IMR-90 (cell line): ENCODE results near the gene EPSTI1. TPM values are rescaled to one million over a fixed set of nuclear protein-coding genes. Genes with fewer than 3 reads are reported as not detected.

Source experiments
- ATAC-seq: fragments of 200-7000 bp; cut with Tn5 transposase; 2 replicates; pipeline ENCODE4 v1.9.1; 2020; ENCODE audit warnings: low read depth, mild to moderate bottlenecking, moderate library complexity
- BruUV-seq: library from RNA; stranded (reverse); fragments of 400-500 nt; replicated peaks from 2 replicates; lab custom pipeline; 2021; lab: Mats Ljungman, UMichigan
- CTCF ChIA-PET: fragments of 300-600 bp; formaldehyde crosslinking; extraction: SDS; loops from one replicate; lab custom pipeline; 2021; ENCODE audit warnings: antibody characterized with exemption; lab: Yijun Ruan, JAX
- POLR2A ChIA-PET: fragments of 300-600 bp; sonication (Branson Sonifier 250); formaldehyde crosslinking; loops from one replicate; lab custom pipeline; 2022; ENCODE audit warnings: antibody characterized with exemption; ENCODE audit not compliant: unreplicated experiment; lab: Charles Lee
- DNase-seq: peaks from one replicate; pipeline ENCODE4 v3.0.0; 2013
- H2AFZ ChIP-seq: replicated peaks from 2 replicates; pipeline ENCODE3; 2013; ENCODE audit warnings: low read length, mild to moderate bottlenecking; ENCODE audit not compliant: poor library complexity
- H2AK5ac ChIP-seq: 2 replicates; pipeline ENCODE4 v1.6.1; 2013; ENCODE audit warnings: low read depth, low read length, inconsistent platforms
- H2AK9ac ChIP-seq: replicated peaks from 2 replicates; pipeline ENCODE3; 2013; ENCODE audit warnings: mild to moderate bottlenecking, low read depth, low read length, moderate library complexity; ENCODE audit not compliant: poor library complexity
- H2BK120ac ChIP-seq: 2 replicates; pipeline ENCODE4 v1.6.1; 2013; ENCODE audit warnings: low read depth, low read length, inconsistent platforms
- H2BK15ac ChIP-seq: 3 replicates; pipeline ENCODE4 v1.6.1; 2013; ENCODE audit warnings: low read depth, low read length, inconsistent platforms
- H2BK20ac ChIP-seq: 2 replicates; pipeline ENCODE4 v1.6.1; 2013; ENCODE audit warnings: low read depth, mild to moderate bottlenecking, inconsistent platforms, low read length, moderate library complexity
- H2BK5ac ChIP-seq: 2 replicates; pipeline ENCODE4 v1.6.1; 2013; ENCODE audit warnings: mild to moderate bottlenecking, low read depth, low read length, inconsistent platforms; ENCODE audit not compliant: poor library complexity, severe bottlenecking
- H3K14ac ChIP-seq: replicated peaks from 2 replicates; pipeline ENCODE4 v1.6.1; 2013; ENCODE audit warnings: low read depth, low read length, inconsistent platforms
- H3K18ac ChIP-seq: 2 replicates; pipeline ENCODE4 v1.6.1; 2013; ENCODE audit warnings: low read depth, low read length, control low read depth
- H3K23ac ChIP-seq: 2 replicates; pipeline ENCODE4 v1.6.1; 2013; ENCODE audit warnings: low read depth, low read length, inconsistent platforms
- H3K27ac ChIP-seq: 2 replicates; pipeline ENCODE4 v1.5.1; 2013; ENCODE audit warnings: mild to moderate bottlenecking, control low read depth, low read length; ENCODE audit not compliant: insufficient read depth
- H3K27me3 ChIP-seq: 2 replicates; pipeline ENCODE4 v1.6.1; 2013; ENCODE audit warnings: low read length; ENCODE audit not compliant: control insufficient read depth, insufficient read depth
- H3K36me3 ChIP-seq: 2 replicates; pipeline ENCODE4 v1.6.1; 2013; ENCODE audit warnings: low read length, mixed read lengths; ENCODE audit not compliant: control insufficient read depth, insufficient read depth
- H3K4ac ChIP-seq: 2 replicates; pipeline ENCODE4 v1.6.1; 2013; ENCODE audit warnings: low read depth, low read length, inconsistent platforms
- H3K4me1 ChIP-seq: 2 replicates; pipeline ENCODE4 v1.6.1; 2013; ENCODE audit warnings: low read length, mixed read lengths; ENCODE audit not compliant: control insufficient read depth, insufficient read depth
- H3K4me2 ChIP-seq: 2 replicates; pipeline ENCODE4 v1.6.1; 2013; ENCODE audit warnings: low read depth, mild to moderate bottlenecking, control low read depth, low read length, moderate library complexity
- H3K4me3 ChIP-seq: 2 replicates; pipeline ENCODE4 v1.5.1; 2013; ENCODE audit warnings: low read depth, mild to moderate bottlenecking, control low read depth, low read length, moderate library complexity; ENCODE audit not compliant: insufficient read depth
- H3K56ac ChIP-seq: 2 replicates; pipeline ENCODE4 v1.6.1; 2013; ENCODE audit warnings: low read length, inconsistent platforms; ENCODE audit not compliant: insufficient read depth; ENCODE audit errors: extremely low read depth
- H3K79me1 ChIP-seq, 2 experiments: 2 replicates each; pipeline ENCODE4 v1.6.1; 2013; ENCODE audit warnings: low read length in 2 of 2, inconsistent platforms in 1 of 2, low read depth in 1 of 2
- H3K9ac ChIP-seq: 2 replicates; pipeline ENCODE4 v1.6.1; 2013; ENCODE audit warnings: low read depth, low read length, control low read depth
- H3K9me1 ChIP-seq: 2 replicates; pipeline ENCODE4 v1.6.1; 2013; ENCODE audit warnings: low read length, inconsistent platforms; ENCODE audit not compliant: insufficient read depth
- H3K9me3 ChIP-seq: 2 replicates; pipeline ENCODE4 v1.6.1; 2013; ENCODE audit warnings: low read length; ENCODE audit not compliant: control insufficient read depth, insufficient read depth
- H4K20me1 ChIP-seq: 2 replicates; pipeline ENCODE4 v1.6.1; 2013; ENCODE audit warnings: low read length, inconsistent platforms; ENCODE audit not compliant: insufficient read depth
- H4K5ac ChIP-seq: 2 replicates; pipeline ENCODE4 v1.6.1; 2013; ENCODE audit warnings: mild to moderate bottlenecking, low read depth, low read length, control low read depth
- H4K8ac ChIP-seq, 2 experiments: 2 replicates each; pipeline ENCODE4 v1.6.1; 2013; ENCODE audit warnings: low read depth in 2 of 2, low read length in 2 of 2, control low read depth in 1 of 2, inconsistent platforms in 1 of 2
- H4K91ac ChIP-seq: 2 replicates; pipeline ENCODE4 v1.6.1; 2013; ENCODE audit warnings: low read depth, low read length, inconsistent platforms; ENCODE audit not compliant: insufficient read depth
- BHLHE40 ChIP-seq: fragments of 150-350 bp; IDR thresholded peaks from 2 replicates; pipeline ENCODE4 v1.6.1; 2016; ENCODE audit warnings: mild to moderate bottlenecking, low read depth, low read length
- CEBPB ChIP-seq: IDR thresholded peaks from 2 replicates; pipeline ENCODE4 v1.6.1; 2012; ENCODE audit warnings: low read depth, low read length, improper control_type of control experiment
- FOS ChIP-seq: fragments of 150-350 bp; IDR thresholded peaks from 2 replicates; pipeline ENCODE4 v1.6.1; 2016; ENCODE audit warnings: low read depth, low read length
- RAD21 ChIP-seq: IDR thresholded peaks from 2 replicates; pipeline ENCODE4 v1.6.1; 2012; ENCODE audit warnings: low read length, improper control_type of control experiment
- RCOR1 ChIP-seq: IDR thresholded peaks from 2 replicates; pipeline ENCODE4 v1.6.1; 2012; ENCODE audit warnings: mild to moderate bottlenecking, low read length, improper control_type of control experiment; ENCODE audit not compliant: insufficient replicate concordance
- SMC3 ChIP-seq: fragments of 150-350 bp; IDR thresholded peaks from 2 replicates; pipeline ENCODE4 v1.6.1; 2016; ENCODE audit warnings: low read depth, mild to moderate bottlenecking, antibody characterized with exemption, low read length, moderate library complexity
- WGBS, 2 experiments: methylation state at CpG; one replicate each; pipeline versions ENCODE4 v1.1.5 to v1.1.7; 2013; ENCODE audit warnings: missing lambda C conversion rate in 2 of 2; ENCODE audit not compliant: insufficient read length in 1 of 2; ENCODE audit errors: extremely low coverage in 2 of 2; 5-methylcytosine and 5-hydroxymethylcytosine counted together
- dilution Hi-C: fragments of 300-500 bp; cut with HindIII; formaldehyde crosslinking; loops from one replicate; pipeline ENCODE4 v1.14.3; 2018; ENCODE audit warnings: low sequenced_read_pairs; ENCODE audit not compliant: unreplicated experiment
- in situ Hi-C: fragments of 300-500 bp; cut with MboI; formaldehyde crosslinking; loops from 3 replicates; pipeline ENCODE4 v1.14.3; 2019; ENCODE audit warnings: low sequenced_read_pairs, inconsistent platforms, mixed read lengths
- intact Hi-C: fragments of 100-400 bp; cut with micrococcal nuclease; formaldehyde crosslinking; loops from 2 replicates; pipeline ENCODE4 v1.10.0; 2022
- polyA plus RNA-seq, 3 experiments: library from polyadenylated mRNA; depleted of rRNA; stranded (reverse); fragments of >200 nt; gene quantifications; 2 replicates each; pipeline ENCODE4 v1.2.3, GENCODE V29; 2012; ENCODE audit warnings: low replicate concordance in 1 of 3
- total RNA-seq: library from RNA; depleted of rRNA; stranded (reverse); fragments of >200 nt; gene quantifications from 2 replicates; pipeline ENCODE4 v1.2.3, GENCODE V29; 2012
- TF ChIP-seq, protein P1 (sequence below): fragments of 150-350 bp; IDR thresholded peaks from 2 replicates; pipeline ENCODE4 v1.6.1; 2017; ENCODE audit warnings: mild to moderate bottlenecking, antibody characterized with exemption, low read length, low read depth
- TF ChIP-seq, protein P2 (sequence below): fragments of 150-350 bp; IDR thresholded peaks from 2 replicates; pipeline ENCODE4 v1.6.1; 2016; ENCODE audit warnings: low read depth, mild to moderate bottlenecking, low read length, moderate library complexity, borderline replicate concordance
- TF ChIP-seq, protein P3 (sequence below): conservative IDR thresholded peaks from 2 replicates; pipeline ENCODE4 v1.5.1; 2012; ENCODE audit warnings: mild to moderate bottlenecking, low read depth, low read length, improper control_type of control experiment

The EPSTI1 gene
- total and polyA plus RNA-seq, 2 of the 4 experiments (the other 2 are of a cell fraction): 0.90 to 1.6 TPM

DNA sequence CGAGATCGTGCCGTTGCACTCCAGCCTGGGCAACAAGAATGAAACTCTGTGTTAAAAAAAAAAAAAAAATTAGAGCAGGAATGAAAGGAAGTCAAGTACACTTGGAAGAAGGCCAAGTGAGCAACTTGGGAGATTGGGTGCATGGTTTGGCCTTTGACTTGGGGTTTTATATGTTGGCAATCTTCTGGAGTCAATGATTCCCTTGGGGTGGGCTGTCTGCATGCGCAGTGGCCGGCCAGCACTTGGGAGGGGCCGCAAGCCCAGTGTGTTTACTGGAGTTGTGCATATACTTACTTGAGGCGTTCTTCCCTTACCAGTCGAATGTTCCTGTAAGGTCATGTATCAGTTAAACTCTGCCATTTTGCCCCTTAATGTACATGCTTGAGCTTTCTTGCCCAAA is 106.7 kb downstream of the EPSTI1 start:
- Histone ChIP-seq H3K9ac (no peak overlapping the region), H3K56ac (no peak overlapping the region), H4K20me1 (no peaks in the 10 kb centered on the region), H4K91ac (no peak overlapping the region), H2BK5ac (no peak overlapping the region), H3K18ac (no peak overlapping the region), H3K4me3 (no peak overlapping the region), H2AK9ac (no peak overlapping the region), H3K27ac (no peak overlapping the region), H2BK20ac (no peak overlapping the region), H3K4me1 (no peaks in the 10 kb centered on the region), H3K9me1 (no peaks in the 10 kb centered on the region), H3K4ac (no peak overlapping the region), H2BK120ac (no peak overlapping the region), H2AFZ (no peak overlapping the region), H3K14ac (no peak overlapping the region), H3K23ac (no peak overlapping the region), H2AK5ac (no peak overlapping the region), H3K9me3 (no peaks in the 10 kb centered on the region), H3K79me1 (no peaks in the 10 kb centered on the region), H3K4me2 (no peak overlapping the region), H3K36me3 (no peaks in the 10 kb centered on the region), H2BK15ac (no peak overlapping the region), H4K5ac (no peak overlapping the region), H4K8ac (no peak overlapping the region), H3K27me3 (no peaks in the 10 kb centered on the region; the same call in 1 of the 2 replicates)
- POLR2A ChIA-PET: no interaction called here
- dilution Hi-C loops (no loop called here), intact Hi-C loops (no loop called here), in situ Hi-C loops (no loop called here)
- CTCF ChIA-PET: no interaction called here
- TF ChIP-seq, protein P1, sequence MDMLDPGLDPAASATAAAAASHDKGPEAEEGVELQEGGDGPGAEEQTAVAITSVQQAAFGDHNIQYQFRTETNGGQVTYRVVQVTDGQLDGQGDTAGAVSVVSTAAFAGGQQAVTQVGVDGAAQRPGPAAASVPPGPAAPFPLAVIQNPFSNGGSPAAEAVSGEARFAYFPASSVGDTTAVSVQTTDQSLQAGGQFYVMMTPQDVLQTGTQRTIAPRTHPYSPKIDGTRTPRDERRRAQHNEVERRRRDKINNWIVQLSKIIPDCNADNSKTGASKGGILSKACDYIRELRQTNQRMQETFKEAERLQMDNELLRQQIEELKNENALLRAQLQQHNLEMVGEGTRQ: no peak
- no peak for TF ChIP-seq BHLHE40
- no peak for TF ChIP-seq CEBPB
- TF ChIP-seq, protein P2, sequence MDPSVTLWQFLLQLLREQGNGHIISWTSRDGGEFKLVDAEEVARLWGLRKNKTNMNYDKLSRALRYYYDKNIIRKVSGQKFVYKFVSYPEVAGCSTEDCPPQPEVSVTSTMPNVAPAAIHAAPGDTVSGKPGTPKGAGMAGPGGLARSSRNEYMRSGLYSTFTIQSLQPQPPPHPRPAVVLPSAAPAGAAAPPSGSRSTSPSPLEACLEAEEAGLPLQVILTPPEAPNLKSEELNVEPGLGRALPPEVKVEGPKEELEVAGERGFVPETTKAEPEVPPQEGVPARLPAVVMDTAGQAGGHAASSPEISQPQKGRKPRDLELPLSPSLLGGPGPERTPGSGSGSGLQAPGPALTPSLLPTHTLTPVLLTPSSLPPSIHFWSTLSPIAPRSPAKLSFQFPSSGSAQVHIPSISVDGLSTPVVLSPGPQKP: no peak
- TF ChIP-seq SMC3: no peak
- no peak for TF ChIP-seq FOS
- TF ChIP-seq RAD21: no peak
- TF ChIP-seq, protein P3, sequence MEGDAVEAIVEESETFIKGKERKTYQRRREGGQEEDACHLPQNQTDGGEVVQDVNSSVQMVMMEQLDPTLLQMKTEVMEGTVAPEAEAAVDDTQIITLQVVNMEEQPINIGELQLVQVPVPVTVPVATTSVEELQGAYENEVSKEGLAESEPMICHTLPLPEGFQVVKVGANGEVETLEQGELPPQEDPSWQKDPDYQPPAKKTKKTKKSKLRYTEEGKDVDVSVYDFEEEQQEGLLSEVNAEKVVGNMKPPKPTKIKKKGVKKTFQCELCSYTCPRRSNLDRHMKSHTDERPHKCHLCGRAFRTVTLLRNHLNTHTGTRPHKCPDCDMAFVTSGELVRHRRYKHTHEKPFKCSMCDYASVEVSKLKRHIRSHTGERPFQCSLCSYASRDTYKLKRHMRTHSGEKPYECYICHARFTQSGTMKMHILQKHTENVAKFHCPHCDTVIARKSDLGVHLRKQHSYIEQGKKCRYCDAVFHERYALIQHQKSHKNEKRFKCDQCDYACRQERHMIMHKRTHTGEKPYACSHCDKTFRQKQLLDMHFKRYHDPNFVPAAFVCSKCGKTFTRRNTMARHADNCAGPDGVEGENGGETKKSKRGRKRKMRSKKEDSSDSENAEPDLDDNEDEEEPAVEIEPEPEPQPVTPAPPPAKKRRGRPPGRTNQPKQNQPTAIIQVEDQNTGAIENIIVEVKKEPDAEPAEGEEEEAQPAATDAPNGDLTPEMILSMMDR: no peak
- TF ChIP-seq RCOR1: no peak
- no TSS peak for BruUV-seq
- no peak for ATAC-seq
- WGBS, 2 experiments: no CpG with 5 or more reads among the region's 8 CpGs
- DNase-seq: no peak
